Measurements from ENCODE around the gene SYT17.

SYT17 gene, protein sequence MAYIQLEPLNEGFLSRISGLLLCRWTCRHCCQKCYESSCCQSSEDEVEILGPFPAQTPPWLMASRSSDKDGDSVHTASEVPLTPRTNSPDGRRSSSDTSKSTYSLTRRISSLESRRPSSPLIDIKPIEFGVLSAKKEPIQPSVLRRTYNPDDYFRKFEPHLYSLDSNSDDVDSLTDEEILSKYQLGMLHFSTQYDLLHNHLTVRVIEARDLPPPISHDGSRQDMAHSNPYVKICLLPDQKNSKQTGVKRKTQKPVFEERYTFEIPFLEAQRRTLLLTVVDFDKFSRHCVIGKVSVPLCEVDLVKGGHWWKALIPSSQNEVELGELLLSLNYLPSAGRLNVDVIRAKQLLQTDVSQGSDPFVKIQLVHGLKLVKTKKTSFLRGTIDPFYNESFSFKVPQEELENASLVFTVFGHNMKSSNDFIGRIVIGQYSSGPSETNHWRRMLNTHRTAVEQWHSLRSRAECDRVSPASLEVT

DNA sequence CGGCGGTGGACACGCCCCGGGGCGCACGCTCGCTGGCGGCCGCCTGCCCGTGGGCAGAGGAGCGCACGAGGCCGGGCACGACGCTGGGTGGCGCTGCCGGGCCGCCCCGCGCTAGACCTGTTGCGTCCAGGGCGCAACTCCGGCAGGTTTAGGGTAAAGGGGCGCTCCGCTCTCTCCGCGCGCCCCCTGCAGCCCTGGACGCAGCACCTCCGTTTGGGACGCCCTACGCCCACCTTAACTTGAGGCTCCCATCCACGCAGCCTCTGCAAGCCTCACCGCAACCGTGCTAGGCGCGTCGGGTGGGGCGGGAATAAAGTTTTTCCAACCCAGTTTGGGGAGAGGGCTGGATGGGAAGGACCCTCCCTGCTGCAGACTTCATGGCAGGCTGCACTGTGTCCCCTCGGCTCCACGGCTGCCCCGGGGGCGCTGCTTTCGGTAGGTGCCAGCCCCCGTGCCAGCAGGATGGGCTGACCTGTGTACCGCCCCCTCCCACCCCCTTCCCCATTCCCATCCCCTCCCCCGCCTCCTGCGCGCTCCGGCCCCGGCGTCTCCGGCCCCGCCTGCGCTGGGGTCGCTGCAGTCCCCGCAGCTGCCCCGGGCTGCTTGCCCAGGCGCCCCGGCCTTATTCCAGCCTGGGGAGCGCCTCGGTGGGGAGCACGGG lies at the start of gene SYT17:
SYT17 (plus strand) TSS at position 531 of the 661 bp plus-strand sequence. CDS start 407 bp downstream, outside the sequence.
- Mint-ChIP-seq H3K4me1 (peaks cover 6% of the 10 kb centered on the region), H3K27me3 (ENCODE audit: low read depth, poor library complexity) (peaks cover 53% of the 10 kb centered on the region), H3K9me3 (peaks cover 8% of the 10 kb centered on the region), H3K27ac (no peak within 1 kb of the TSS), H3K36me3 (ENCODE audit: low read depth) (no peaks in the 10 kb centered on the region), H3K4me3 (peak within 1 kb of the TSS; percentile 78)
- TF ChIP-seq, protein P1, sequence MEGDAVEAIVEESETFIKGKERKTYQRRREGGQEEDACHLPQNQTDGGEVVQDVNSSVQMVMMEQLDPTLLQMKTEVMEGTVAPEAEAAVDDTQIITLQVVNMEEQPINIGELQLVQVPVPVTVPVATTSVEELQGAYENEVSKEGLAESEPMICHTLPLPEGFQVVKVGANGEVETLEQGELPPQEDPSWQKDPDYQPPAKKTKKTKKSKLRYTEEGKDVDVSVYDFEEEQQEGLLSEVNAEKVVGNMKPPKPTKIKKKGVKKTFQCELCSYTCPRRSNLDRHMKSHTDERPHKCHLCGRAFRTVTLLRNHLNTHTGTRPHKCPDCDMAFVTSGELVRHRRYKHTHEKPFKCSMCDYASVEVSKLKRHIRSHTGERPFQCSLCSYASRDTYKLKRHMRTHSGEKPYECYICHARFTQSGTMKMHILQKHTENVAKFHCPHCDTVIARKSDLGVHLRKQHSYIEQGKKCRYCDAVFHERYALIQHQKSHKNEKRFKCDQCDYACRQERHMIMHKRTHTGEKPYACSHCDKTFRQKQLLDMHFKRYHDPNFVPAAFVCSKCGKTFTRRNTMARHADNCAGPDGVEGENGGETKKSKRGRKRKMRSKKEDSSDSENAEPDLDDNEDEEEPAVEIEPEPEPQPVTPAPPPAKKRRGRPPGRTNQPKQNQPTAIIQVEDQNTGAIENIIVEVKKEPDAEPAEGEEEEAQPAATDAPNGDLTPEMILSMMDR (IDR thresholded peaks at IDR 0.05): peak; percentile 77
- DNase-seq: peak; percentile 86

DNA sequence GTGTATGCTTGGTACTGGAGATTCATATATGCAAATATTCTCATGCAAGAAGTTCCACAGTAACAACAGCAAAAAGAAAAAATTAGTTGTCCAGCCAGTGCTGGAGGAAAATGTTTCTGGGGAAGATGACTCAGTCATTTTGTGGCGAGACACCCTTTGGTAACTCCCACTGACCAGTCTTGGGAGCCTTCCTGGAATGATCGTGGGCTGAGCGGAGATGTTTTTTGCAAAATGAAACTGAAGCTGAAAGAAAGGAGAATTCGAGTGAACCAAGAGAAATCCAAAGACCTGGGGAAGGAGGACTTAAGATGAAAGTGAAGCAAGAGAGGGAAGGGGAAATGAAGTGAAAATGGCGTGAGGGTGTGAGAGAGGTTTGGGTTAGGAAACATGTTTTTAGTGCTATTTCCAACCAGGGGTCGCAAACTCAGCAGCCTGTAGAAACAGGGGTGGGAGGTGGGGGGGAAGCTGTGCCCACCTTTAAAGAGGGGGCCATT lies 49.1 kb upstream of the SYT17 start:
- Mint-ChIP-seq H3K27me3 (ENCODE audit: low read depth, poor library complexity) (peaks cover 3% of the 10 kb centered on the region), H3K36me3 (ENCODE audit: low read depth) (peaks cover 11% of the 10 kb centered on the region), H3K9me3 (peaks cover 3% of the 10 kb centered on the region), H3K27ac (peak overlapping the region; percentile 82), H3K4me1 (peaks cover 48% of the 10 kb centered on the region), H3K4me3 (peak overlapping the region; percentile 63)
- TF ChIP-seq, protein P1 (IDR thresholded peaks at IDR 0.05): no peak
- DNase-seq: no peak

DNA sequence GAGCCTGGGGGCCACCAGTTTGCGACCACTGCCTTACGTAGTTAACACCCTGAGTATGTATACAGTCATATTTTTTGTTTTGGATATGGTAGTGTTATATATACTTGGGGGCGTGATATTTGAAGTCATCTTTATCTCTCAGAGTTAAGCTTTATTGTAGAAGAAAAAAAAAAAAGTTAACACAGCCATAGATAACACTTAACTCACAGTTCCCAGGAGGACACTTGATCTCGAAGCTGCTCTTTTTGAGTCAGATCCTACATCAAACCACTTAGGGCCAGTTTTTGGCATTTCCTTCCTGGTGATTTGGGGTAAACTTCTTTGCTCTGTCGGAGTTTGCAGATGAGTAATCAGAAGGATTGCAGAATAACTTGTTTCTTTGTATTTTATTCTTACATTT lies 48.5 kb upstream of the SYT17 start:
- TF ChIP-seq, protein P1 (IDR thresholded peaks at IDR 0.05): no peak
- no peak overlapping the region for H3K4me3 Mint-ChIP-seq
- peaks cover 3% of the 10 kb centered on the region for H3K27me3 Mint-ChIP-seq (ENCODE audit: low read depth, poor library complexity)
- H3K27ac Mint-ChIP-seq: no peak overlapping the region
- peaks cover 5% of the 10 kb centered on the region for H3K9me3 Mint-ChIP-seq
- DNase-seq: no peak
- H3K36me3 Mint-ChIP-seq (ENCODE audit: low read depth): peaks cover 12% of the 10 kb centered on the region
- peaks cover 48% of the 10 kb centered on the region for H3K4me1 Mint-ChIP-seq

DNA sequence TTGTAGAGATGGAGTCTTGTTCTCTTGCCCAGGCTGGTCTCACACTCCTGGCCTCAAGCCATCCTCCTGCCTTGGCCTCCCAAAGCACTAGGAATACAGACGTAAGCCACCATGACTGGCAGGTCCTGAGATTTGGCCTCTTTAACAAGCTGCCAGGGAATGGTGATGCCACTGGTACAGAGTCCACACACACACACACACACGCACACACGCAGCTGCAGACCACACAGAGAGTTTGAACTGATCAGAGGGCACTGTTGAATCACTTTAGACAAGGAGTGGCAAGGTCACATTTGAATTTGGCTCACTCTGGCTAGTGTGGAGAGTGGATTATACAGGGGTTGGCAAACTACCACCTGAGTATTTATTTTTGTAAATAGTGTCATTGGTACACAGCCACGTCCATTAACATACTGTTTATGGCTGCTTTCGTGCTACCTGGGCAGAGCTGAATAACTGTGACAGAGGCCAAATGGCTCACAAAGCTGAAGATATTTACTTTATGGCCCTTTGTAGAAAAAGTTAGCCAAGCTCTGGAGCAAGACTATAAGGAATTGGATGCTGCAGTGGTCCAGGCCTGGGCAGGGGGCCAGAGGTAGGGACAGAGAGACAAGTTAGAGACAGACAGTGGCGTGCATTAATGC lies 44.4 kb upstream of the SYT17 start:
- Mint-ChIP-seq H3K4me1 (peaks cover 27% of the 10 kb centered on the region), H3K36me3 (ENCODE audit: low read depth) (peaks cover 22% of the 10 kb centered on the region), H3K27me3 (ENCODE audit: low read depth, poor library complexity) (peaks cover 3% of the 10 kb centered on the region), H3K9me3 (peaks cover 27% of the 10 kb centered on the region), H3K27ac (peak overlapping the region; percentile 67), H3K4me3 (no peak overlapping the region)
- TF ChIP-seq, protein P1 (IDR thresholded peaks at IDR 0.05): no peak
- DNase-seq: no peak

DNA sequence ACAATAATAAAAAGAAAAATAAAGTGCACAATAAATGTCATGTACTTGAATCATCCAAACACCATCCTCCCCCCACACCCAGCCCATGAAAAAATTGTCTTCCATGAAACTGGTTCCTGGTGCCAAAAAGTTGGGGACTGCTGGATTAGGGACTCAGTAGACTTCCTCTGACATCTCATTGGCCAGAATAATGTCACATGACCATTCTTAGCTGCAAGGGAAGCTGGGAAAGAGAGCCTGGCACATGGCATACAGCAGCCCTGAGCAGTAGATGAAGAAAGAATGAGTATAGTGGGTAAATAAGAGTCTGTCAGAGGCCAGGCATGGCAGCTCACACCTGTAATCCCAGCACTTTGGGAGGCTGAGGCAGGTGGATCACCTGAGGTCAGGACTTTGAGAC lies 41.7 kb upstream of the SYT17 start:
- Mint-ChIP-seq H3K9me3 (peaks cover 27% of the 10 kb centered on the region), H3K4me1 (peaks cover 34% of the 10 kb centered on the region), H3K27me3 (ENCODE audit: low read depth, poor library complexity) (peaks cover 10% of the 10 kb centered on the region), H3K36me3 (ENCODE audit: low read depth) (peaks cover 21% of the 10 kb centered on the region), H3K4me3 (no peak overlapping the region), H3K27ac (no peak overlapping the region)
- TF ChIP-seq, protein P1 (IDR thresholded peaks at IDR 0.05): no peak
- DNase-seq: no peak
